ENCODE results near the gene MPIG6B. TPM values are rescaled to one million over a fixed set of nuclear protein-coding genes. Genes with fewer than 3 reads are reported as not detected.
A peak's percentile ranks its signal among the peaks of the same experiment; 100 is the strongest.

MPIG6B gene
- polyA plus RNA-seq, 3 donors, result 0.09 to 0.75 (median 0.68) TPM

GRCh38 chr6:31687321-31687720 is 35.9 kb upstream of the MPIG6B start:
- H4K20me1 ChIP-seq (ENCODE audit: insufficient read depth, low read length), result peaks cover 13% of the 10 kb centered on the region
- Mint-ChIP-seq H3K4me3 (no peak overlapping the region), H3K4me1 (peaks cover 23% of the 10 kb centered on the region), H3K27ac (no peak overlapping the region), H3K36me3 (peaks cover 74 to 79% of the 10 kb centered on the region in 2 donors), H3K27me3 (ENCODE audit: low read depth in 3 of 3) (peaks cover 3 to 8% (median 5%) of the 10 kb centered on the region in 3 donors), H3K9me3 (peaks cover 0 to 2% (median 0%) of the 10 kb centered on the region in 7 donors)
- H3K4me1 ChIP-seq (ENCODE audit: control insufficient read depth in 1 of 2, insufficient read depth in 2 of 2, low read length in 2 of 2), result peaks cover 18% of the 10 kb centered on the region in 2 donors
- H3K9me3 ChIP-seq (replicated peaks in 1 of 2; ENCODE audit: control insufficient read depth in 1 of 2, insufficient read depth in 1 of 2, low read length in 2 of 2), result no peaks in the 10 kb centered on the region
- no peak for DNase-seq
- H2AFZ ChIP-seq (ENCODE audit: insufficient read depth, low read depth, low read length, poor library complexity, severe bottlenecking), result no peak overlapping the region
- no peak overlapping the region for H3K27ac ChIP-seq (ENCODE audit: low read depth in 1 of 2, low read length in 2 of 2)
- peaks cover 0 to 4% of the 10 kb centered on the region in 2 donors for H3K27me3 ChIP-seq (ENCODE audit: control insufficient read depth in 2 of 2, insufficient read depth in 2 of 2, low read length in 2 of 2)
- no peak overlapping the region for H3K4me3 ChIP-seq (replicated peaks in 1 of 3; ENCODE audit: low read depth in 2 of 3, low read length in 3 of 3)
- no peak overlapping the region for H3K4me2 ChIP-seq (replicated peaks; ENCODE audit: extremely low read depth, low read length, poor library complexity, severe bottlenecking)
- peaks cover 64 to 82% of the 10 kb centered on the region in 2 donors for H3K36me3 ChIP-seq (replicated peaks in 1 of 2; ENCODE audit: control insufficient read depth in 1 of 2, insufficient read depth in 2 of 2, low read length in 2 of 2)
- intact Hi-C loops (cut with micrococcal nuclease), result no loop called here
- H3K9ac ChIP-seq (ENCODE audit: insufficient read depth, low read length, poor library complexity, severe bottlenecking), result no peak overlapping the region
- no peak for TF ChIP-seq CTCF (IDR thresholded peaks at IDR 0.05)
- 77% methylated on average over 3 of the region's 8 CpGs for WGBS (ENCODE audit: insufficient coverage)
- no peaks in the 10 kb centered on the region for H3K79me2 ChIP-seq (ENCODE audit: insufficient read depth, low read length)

DNA sequence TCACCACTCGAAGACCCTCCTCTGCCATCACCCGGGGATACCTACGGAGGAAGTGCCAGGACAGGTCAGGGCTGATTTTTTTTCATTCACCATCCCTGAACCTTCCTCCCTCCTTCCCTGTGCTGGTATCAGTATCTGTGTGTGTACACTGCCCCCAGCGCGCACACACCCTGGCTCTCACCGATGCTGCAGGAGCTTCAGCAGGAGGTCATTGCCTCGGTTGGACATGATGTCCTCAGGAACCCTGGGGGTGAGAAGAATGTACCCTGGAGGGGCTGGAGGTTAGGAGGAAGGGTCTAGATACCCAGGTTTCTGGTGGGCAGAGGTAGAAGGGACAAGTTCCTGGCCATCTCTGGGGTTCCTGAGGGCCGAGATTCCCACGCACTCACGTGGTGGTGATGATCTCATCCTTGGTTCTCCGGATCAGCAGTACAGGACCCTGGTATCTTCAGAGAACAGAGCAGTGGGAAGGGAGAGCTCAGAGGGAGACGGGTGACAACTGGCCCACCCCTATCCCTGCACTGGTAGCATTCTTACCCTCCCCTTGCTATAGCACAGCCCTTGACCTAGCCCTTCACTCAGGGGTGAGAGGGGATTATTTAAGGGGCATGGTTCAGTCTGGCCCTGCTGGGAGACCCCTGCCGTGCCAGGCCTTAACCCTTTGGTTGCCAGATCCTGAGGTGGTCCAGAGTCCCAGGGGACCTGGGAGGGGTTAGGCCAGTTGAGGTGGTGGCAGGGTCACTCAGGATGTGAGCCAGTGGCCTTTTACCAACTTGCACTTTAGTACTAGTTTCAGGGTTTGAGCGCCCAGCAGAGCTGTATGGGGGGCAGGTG is 35.1 kb upstream of the MPIG6B start:
- H3K27me3 ChIP-seq (ENCODE audit: control insufficient read depth in 2 of 2, insufficient read depth in 2 of 2, low read length in 2 of 2), result peaks cover 0 to 4% of the 10 kb centered on the region in 2 donors
- H3K9me3 ChIP-seq (replicated peaks in 1 of 2; ENCODE audit: control insufficient read depth in 1 of 2, insufficient read depth in 1 of 2, low read length in 2 of 2), result no peaks in the 10 kb centered on the region
- H3K27ac Mint-ChIP-seq, result peak overlapping the region in 1 of 7 donors; percentile 32
- H2AFZ ChIP-seq (ENCODE audit: insufficient read depth, low read depth, low read length, poor library complexity, severe bottlenecking), result no peak overlapping the region
- peaks cover 16% of the 10 kb centered on the region for H4K20me1 ChIP-seq (ENCODE audit: insufficient read depth, low read length)
- H3K4me1 Mint-ChIP-seq, result peaks cover 20% of the 10 kb centered on the region
- no peak overlapping the region for H3K9ac ChIP-seq (ENCODE audit: insufficient read depth, low read length, poor library complexity, severe bottlenecking)
- intact Hi-C loops (cut with micrococcal nuclease), result no loop called here
- H3K36me3 Mint-ChIP-seq, result peaks cover 81 to 85% of the 10 kb centered on the region in 2 donors
- peaks cover 0 to 2% (median 0%) of the 10 kb centered on the region in 7 donors for H3K9me3 Mint-ChIP-seq
- H3K36me3 ChIP-seq (replicated peaks in 1 of 2; ENCODE audit: control insufficient read depth in 1 of 2, insufficient read depth in 2 of 2, low read length in 2 of 2), result peaks cover 71 to 90% of the 10 kb centered on the region in 2 donors
- no peak overlapping the region for H3K4me3 ChIP-seq (replicated peaks in 1 of 3; ENCODE audit: low read depth in 2 of 3, low read length in 3 of 3)
- H3K79me2 ChIP-seq (ENCODE audit: insufficient read depth, low read length), result no peaks in the 10 kb centered on the region
- TF ChIP-seq CTCF (IDR thresholded peaks at IDR 0.05), result no peak
- no peak overlapping the region for H3K4me3 Mint-ChIP-seq
- H3K4me1 ChIP-seq (ENCODE audit: control insufficient read depth in 1 of 2, insufficient read depth in 2 of 2, low read length in 2 of 2), result peaks cover 13 to 14% of the 10 kb centered on the region in 2 donors
- peaks cover 3 to 8% (median 3%) of the 10 kb centered on the region in 3 donors for H3K27me3 Mint-ChIP-seq (ENCODE audit: low read depth in 3 of 3)
- WGBS (ENCODE audit: insufficient coverage), result 94% methylated on average over 10 of the region's 14 CpGs
- no peak for DNase-seq
- H3K27ac ChIP-seq (ENCODE audit: low read depth in 1 of 2, low read length in 2 of 2), result peak overlapping the region in 1 of 2 donors; percentile 46
- no peak overlapping the region for H3K4me2 ChIP-seq (replicated peaks; ENCODE audit: extremely low read depth, low read length, poor library complexity, severe bottlenecking)
